BLaER1 treated with 17β-estradiol and CSF1 and Interleukin-3, amounts not matched to agents 10 nM and 100 nM (cell line): ENCODE results near the gene SMARCA2.
"Not testable (repeated sequence)": the region's sequence is repeated elsewhere in the genome, so short reads cannot be mapped to it uniquely, and the experiment has no call there.

Source experiments
- H3K27ac ChIP-seq, 11 experiments: shearing (Covaris generic); formaldehyde crosslinking; 2 replicates each; pipeline ENCODE4 v1.8.1; 2022
- H3K27me3 ChIP-seq, 11 experiments: shearing (Covaris generic); formaldehyde crosslinking; 2 replicates each; pipeline ENCODE4 v1.8.1; 2022
- H3K36me3 ChIP-seq, 11 experiments: shearing (Covaris generic); formaldehyde crosslinking; 2 replicates each; pipeline ENCODE4 v1.8.1; 2022
- H3K4me1 ChIP-seq, 10 experiments: shearing (Covaris generic); formaldehyde crosslinking; 2 replicates each; pipeline ENCODE4 v1.8.1; 2022
- H3K4me2 ChIP-seq, 11 experiments: shearing (Covaris generic); formaldehyde crosslinking; 2 replicates each; pipeline ENCODE4 v1.8.1; 2022
- H3K4me3 ChIP-seq, 10 experiments: shearing (Covaris generic); formaldehyde crosslinking; 2 replicates each; pipeline ENCODE4 v1.8.1; 2022
- H3K9ac ChIP-seq, 11 experiments: shearing (Covaris generic); formaldehyde crosslinking; 2 replicates each; pipeline ENCODE4 v1.8.1; 2022
- H3K9me3 ChIP-seq, 11 experiments: shearing (Covaris generic); formaldehyde crosslinking; replicated peaks in 1 of 11; 2 replicates each; pipeline ENCODE4 v1.8.1; 2022
- H4K20me1 ChIP-seq, 11 experiments: shearing (Covaris generic); formaldehyde crosslinking; 2 replicates each; pipeline ENCODE4 v1.8.1; 2022
- Cebpa-rat ChIP-seq, 11 experiments: shearing (Covaris generic); IDR thresholded peaks; 2 replicates each; pipeline ENCODE4 v1.8.1; 2022

SMARCA2 gene

GRCh38 chr9:2145746-2146145, 130.6 kb downstream of the SMARCA2 start:
- no peak for TF ChIP-seq Cebpa-rat (IDR thresholded peaks at IDR 0.05)
- H3K36me3 ChIP-seq = peaks cover 42 to 93% (median 70%) of the 10 kb centered on the region in 11 experiments
- H3K4me3 ChIP-seq = no peak overlapping the region
- H4K20me1 ChIP-seq = peaks cover 0 to 65% (median 0%) of the 10 kb centered on the region in 11 experiments; a peak in 4 of 22 replicates
- no peak overlapping the region for H3K9ac ChIP-seq
- no peaks in the 10 kb centered on the region for H3K27me3 ChIP-seq
- peak overlapping the region in 10 of 11 experiments; percentile 1 to 68 (median 46); a peak in 14 of 22 replicates for H3K4me2 ChIP-seq
- H3K27ac ChIP-seq = peak overlapping the region in 6 of 11 experiments; percentile 5 to 39 (median 24); a peak in 7 of 22 replicates
- H3K4me1 ChIP-seq = peaks cover 12 to 23% (median 19%) of the 10 kb centered on the region in 10 experiments
- H3K9me3 ChIP-seq = peaks cover 22 to 37% (median 32%) of the 10 kb centered on the region in 11 experiments; a peak in 21 of 22 replicates

- H3K9ac ChIP-seq, H3K4me3 ChIP-seq, H3K27me3 ChIP-seq: not testable (repeated sequence)
- Histone ChIP-seq H3K27ac (peak overlapping the region in 7 of 11 experiments; percentile 5 to 39 (median 35); a peak in 5 of 22 replicates), H3K9me3 (peaks cover 22 to 46% (median 40%) of the 10 kb centered on the region in 11 experiments; a peak in 21 of 22 replicates), H3K36me3 (peaks cover 44 to 92% (median 69%) of the 10 kb centered on the region in 11 experiments), H4K20me1 (peaks cover 0 to 59% (median 0%) of the 10 kb centered on the region in 11 experiments; a peak in 4 of 22 replicates), H3K4me1 (peaks cover 11 to 22% (median 17%) of the 10 kb centered on the region in 10 experiments), H3K4me2 (peak overlapping the region in 9 of 11 experiments; percentile 2 to 68 (median 46); a peak in 17 of 22 replicates)
These were observed 131.6 kb downstream of the SMARCA2 start for GRCh38 chr9:2146700-2147099.

GRCh38 chr9:2150338-2150737, 135.2 kb downstream of the SMARCA2 start:
- H3K4me3 ChIP-seq = no peak overlapping the region
- no peak overlapping the region for H3K4me2 ChIP-seq
- peaks cover 22 to 50% (median 41%) of the 10 kb centered on the region in 11 experiments; a peak in 21 of 22 replicates for H3K9me3 ChIP-seq
- H3K27ac ChIP-seq = no peak overlapping the region
- H4K20me1 ChIP-seq = peaks cover 0 to 48% (median 0%) of the 10 kb centered on the region in 11 experiments; a peak in 3 of 22 replicates
- peaks cover 17 to 38% (median 25%) of the 10 kb centered on the region in 10 experiments for H3K4me1 ChIP-seq
- peaks cover 45 to 72% (median 57%) of the 10 kb centered on the region in 11 experiments for H3K36me3 ChIP-seq
- TF ChIP-seq Cebpa-rat (IDR thresholded peaks at IDR 0.05) = no peak
- H3K27me3 ChIP-seq = no peaks in the 10 kb centered on the region
- H3K9ac ChIP-seq = no peak overlapping the region

- Histone ChIP-seq H4K20me1 (peaks cover 0 to 44% (median 0%) of the 10 kb centered on the region in 11 experiments; a peak in 3 of 22 replicates), H3K36me3 (peaks cover 45 to 71% (median 55%) of the 10 kb centered on the region in 11 experiments), H3K4me1 (peaks cover 16 to 39% (median 28%) of the 10 kb centered on the region in 10 experiments), H3K27ac (no peak overlapping the region), H3K9me3 (peaks cover 22 to 52% (median 41%) of the 10 kb centered on the region in 11 experiments; a peak in 21 of 22 replicates), H3K4me3 (no peak overlapping the region), H3K9ac (no peak overlapping the region), H3K27me3 (no peaks in the 10 kb centered on the region), H3K4me2 (no peak overlapping the region)
- TF ChIP-seq Cebpa-rat (IDR thresholded peaks at IDR 0.05) = no peak
These were observed 136.0 kb downstream of the SMARCA2 start for GRCh38 chr9:2151171-2151570.

- Histone ChIP-seq H3K4me3 (no peak overlapping the region), H3K36me3 (peaks cover 30 to 61% (median 43%) of the 10 kb centered on the region in 11 experiments), H3K27ac (no peak overlapping the region; a peak in 1 of 22 replicates), H4K20me1 (peaks cover 0 to 58% (median 0%) of the 10 kb centered on the region in 11 experiments; a peak in 2 of 22 replicates), H3K27me3 (no peaks in the 10 kb centered on the region), H3K4me2 (peak overlapping the region in 2 of 11 experiments; percentile 19 to 27; a peak in 2 of 22 replicates), H3K9me3 (peaks cover 14 to 45% (median 33%) of the 10 kb centered on the region in 11 experiments; a peak in 21 of 22 replicates), H3K9ac (no peak overlapping the region), H3K4me1 (peaks cover 26 to 51% (median 39%) of the 10 kb centered on the region in 10 experiments)
- TF ChIP-seq Cebpa-rat (IDR thresholded peaks at IDR 0.05) = no peak
These were observed 138.0 kb downstream of the SMARCA2 start for GRCh38 chr9:2152966-2153629.

GRCh38 chr9:2153630-2154217, 138.6 kb downstream of the SMARCA2 start:
- no peak for TF ChIP-seq Cebpa-rat (IDR thresholded peaks at IDR 0.05)
- Histone ChIP-seq H4K20me1 (peaks cover 0 to 60% (median 0%) of the 10 kb centered on the region in 11 experiments; a peak in 2 of 22 replicates), H3K9me3 (peaks cover 7 to 38% (median 28%) of the 10 kb centered on the region in 11 experiments; a peak in 21 of 22 replicates), H3K9ac (no peak overlapping the region), H3K27me3 (no peaks in the 10 kb centered on the region), H3K4me1 (peaks cover 26 to 51% (median 39%) of the 10 kb centered on the region in 10 experiments), H3K36me3 (peaks cover 25 to 55% (median 38%) of the 10 kb centered on the region in 11 experiments), H3K4me3 (no peak overlapping the region), H3K27ac (no peak overlapping the region), H3K4me2 (peak overlapping the region in 2 of 11 experiments; percentile 10 to 31; a peak in 3 of 22 replicates)

- Histone ChIP-seq H3K4me1 (peaks cover 29 to 51% (median 42%) of the 10 kb centered on the region in 10 experiments), H3K9me3 (peaks cover 0 to 28% (median 18%) of the 10 kb centered on the region in 11 experiments; a peak in 19 of 22 replicates), H3K27me3 (no peaks in the 10 kb centered on the region), H3K9ac (no peak overlapping the region), H3K4me2 (peak overlapping the region in 5 of 11 experiments; percentile 0 to 31 (median 10); a peak in 3 of 22 replicates), H3K27ac (peak overlapping the region in 4 of 11 experiments; percentile 28 to 97 (median 94); a peak in 3 of 22 replicates), H4K20me1 (peaks cover 0 to 66% (median 0%) of the 10 kb centered on the region in 11 experiments; a peak in 2 of 22 replicates), H3K36me3 (peaks cover 17 to 44% (median 27%) of the 10 kb centered on the region in 11 experiments), H3K4me3 (no peak overlapping the region)
- no peak for TF ChIP-seq Cebpa-rat (IDR thresholded peaks at IDR 0.05)
These were observed 139.6 kb downstream of the SMARCA2 start for GRCh38 chr9:2154731-2155130.

GRCh38 chr9:2155966-2156365, 140.8 kb downstream of the SMARCA2 start:
- Histone ChIP-seq H3K4me3 (no peak overlapping the region), H3K36me3 (peaks cover 4 to 32% (median 16%) of the 10 kb centered on the region in 11 experiments; a peak in 19 of 22 replicates), H3K27ac (peak overlapping the region in 8 of 11 experiments; percentile 88 to 99 (median 96); a peak in 15 of 22 replicates), H4K20me1 (peaks cover 0 to 66% (median 0%) of the 10 kb centered on the region in 11 experiments; a peak in 2 of 22 replicates), H3K9ac (peak overlapping the region in 2 of 11 experiments; percentile 83 to 93; a peak in 2 of 22 replicates), H3K4me1 (peaks cover 42 to 62% (median 54%) of the 10 kb centered on the region in 10 experiments), H3K9me3 (peaks cover 0 to 17% (median 6%) of the 10 kb centered on the region in 11 experiments; a peak in 13 of 22 replicates), H3K27me3 (no peaks in the 10 kb centered on the region), H3K4me2 (peak overlapping the region in 10 of 11 experiments; percentile 68 to 98 (median 81); a peak in 19 of 22 replicates)
- no peak for TF ChIP-seq Cebpa-rat (IDR thresholded peaks at IDR 0.05)
